ENCODE data around the gene LTBR. TPM values are rescaled to one million over a fixed set of nuclear protein-coding genes. Genes with fewer than 3 reads are reported as not detected.

Gene LTBR
- total RNA-seq, 2 experiments from 2014 or later, result 0.38 to 0.67 TPM

DNA sequence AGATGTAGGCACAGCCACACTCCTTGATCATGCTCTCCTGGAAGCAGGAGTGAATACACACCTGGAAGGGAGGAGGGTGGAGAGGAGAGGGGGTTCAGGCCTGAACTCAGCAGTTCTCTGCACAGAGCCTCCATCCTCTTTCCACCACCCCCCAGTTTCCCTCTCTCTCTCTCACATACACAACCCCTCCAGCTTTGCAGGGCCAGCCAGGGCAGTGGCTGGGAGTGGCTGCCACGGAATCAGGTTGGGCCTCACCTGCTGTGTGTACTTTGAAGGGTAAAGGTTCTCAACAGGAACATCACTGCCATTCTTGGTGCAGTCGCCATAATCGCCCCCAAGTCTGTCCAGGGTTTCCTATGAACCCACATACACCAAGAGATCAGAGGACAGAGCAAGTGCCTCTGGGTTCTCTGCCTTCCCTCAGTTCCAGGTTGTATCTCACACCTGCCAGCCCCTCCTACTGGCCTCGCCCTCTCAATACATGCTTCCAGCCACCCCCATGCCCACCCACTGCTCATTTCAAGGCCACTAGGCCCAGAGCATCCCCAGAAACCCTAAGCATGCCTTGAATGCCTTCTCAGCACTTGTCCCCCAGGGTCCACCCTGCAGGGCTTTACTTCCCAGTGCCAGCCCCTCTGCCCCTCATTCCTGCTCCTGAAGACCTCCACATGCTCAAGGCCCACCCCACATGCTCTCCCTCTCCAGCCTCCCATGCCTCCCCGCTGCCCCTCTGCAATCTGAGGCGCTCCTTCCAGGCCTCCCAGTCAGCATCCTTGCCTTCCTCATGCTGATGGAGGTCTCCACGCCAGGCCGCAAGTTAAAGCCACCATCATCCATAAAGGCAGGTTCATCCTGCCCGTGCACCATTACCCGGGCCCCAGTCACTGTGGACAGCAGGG, 29.2 kb upstream of the LTBR start:
- Mint-ChIP-seq H3K27me3 (no peaks in the 10 kb centered on the region), H3K4me1 (ENCODE audit: low read depth) (no peaks in the 10 kb centered on the region), H3K36me3 (ENCODE audit: low read depth) (no peaks in the 10 kb centered on the region), H3K4me3 (no peak overlapping the region), H3K27ac (no peak overlapping the region), H3K9me3 (no peaks in the 10 kb centered on the region)
- Histone ChIP-seq H3K36me3 (ENCODE audit: insufficient read depth, low read length) (no peaks in the 10 kb centered on the region), H3K4me1 (ENCODE audit: insufficient read depth, low read length) (peaks cover 10% of the 10 kb centered on the region), H3K9me3 (ENCODE audit: control insufficient read depth in 1 of 2, insufficient read depth in 1 of 2, low read length in 2 of 2) (no peaks in the 10 kb centered on the region), H3K27me3 (ENCODE audit: control insufficient read depth in 1 of 2, insufficient read depth in 2 of 2, low read length in 2 of 2) (no peaks in the 10 kb centered on the region), H3K27ac (ENCODE audit: low read depth in 1 of 2, low read length in 2 of 2) (no peak overlapping the region), H3K4me3 (ENCODE audit: low read length) (no peak overlapping the region)
- ChIA-PET CTCF (no interaction called here), POLR2A (interaction anchor here (1.1 kb wide), 1 partner anchor 13 kb away, joined by 3 read pairs; no protein-coding TSS in a partner anchor)
- no peak for TF ChIP-seq CTCF (IDR thresholded peaks at IDR 0.05)
- intact Hi-C loops (cut with DNase I, micrococcal nuclease), result no loop called here
- DNase-seq (no peak), ATAC-seq (ENCODE audit: poor library complexity) (no peak)

DNA sequence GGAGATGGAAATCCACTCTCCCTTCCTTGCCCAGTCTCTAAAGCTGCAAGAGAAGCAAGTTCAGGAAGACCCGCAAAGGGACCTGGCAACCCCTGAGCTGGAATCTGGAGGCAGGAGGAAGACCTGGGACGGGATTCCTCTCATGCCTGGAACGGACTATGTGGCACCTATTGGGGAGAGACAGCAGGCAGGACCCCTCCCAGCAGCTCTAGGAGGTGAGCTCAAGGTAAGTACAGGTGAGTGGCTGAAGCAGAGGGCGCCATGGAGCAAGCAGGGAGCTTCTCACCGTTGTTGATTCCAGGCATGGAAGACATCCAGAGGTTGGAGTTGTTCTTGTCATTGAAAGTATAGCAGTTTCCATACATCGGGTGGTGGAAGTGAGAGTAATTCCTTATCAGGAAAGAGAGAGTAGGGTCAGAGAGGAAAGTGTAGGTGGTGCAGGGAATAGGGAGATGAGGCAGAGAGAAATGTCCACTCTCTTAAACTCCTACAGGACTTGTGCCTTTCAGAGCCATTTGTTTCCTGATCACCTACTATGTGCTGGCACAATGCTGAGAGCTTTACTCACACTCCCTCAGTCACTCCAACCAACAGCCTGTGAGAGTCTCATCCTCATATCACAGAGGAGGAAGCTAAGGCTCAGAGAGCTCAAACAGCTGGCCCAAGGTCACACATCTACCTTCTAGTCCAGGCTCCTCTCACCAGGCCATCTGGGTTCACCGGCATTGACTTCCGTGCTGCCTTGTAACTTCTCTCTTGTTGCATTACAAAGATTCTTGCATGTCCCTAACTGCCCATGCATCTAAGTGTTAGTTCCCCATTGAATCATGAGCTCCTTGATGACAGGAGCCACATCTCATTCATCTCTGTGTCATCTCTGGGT, 28.2 kb upstream of the LTBR start:
- H3K4me3 Mint-ChIP-seq, result no peak overlapping the region

More for the DNA sequence above, 28.2 kb upstream of the LTBR start:
- intact Hi-C loops (cut with DNase I, micrococcal nuclease), result no loop called here
- Mint-ChIP-seq H3K27me3 (no peaks in the 10 kb centered on the region), H3K27ac (no peak overlapping the region), H3K36me3 (ENCODE audit: low read depth) (no peaks in the 10 kb centered on the region), H3K4me1 (ENCODE audit: low read depth) (no peaks in the 10 kb centered on the region), H3K9me3 (no peaks in the 10 kb centered on the region)
- no peaks in the 10 kb centered on the region for H3K9me3 ChIP-seq (ENCODE audit: control insufficient read depth in 1 of 2, insufficient read depth in 1 of 2, low read length in 2 of 2)
- DNase-seq, result peak in 2 of 14 experiments; percentile 48 to 63
- CTCF ChIA-PET, result interaction anchor here (1.1 to 1.6 kb wide), 2 partner anchors 20 to 30 kb away, joined by 3 to 5 read pairs; no protein-coding TSS in a partner anchor
- no peak for TF ChIP-seq CTCF (IDR thresholded peaks at IDR 0.05)
- no peaks in the 10 kb centered on the region for H3K36me3 ChIP-seq (ENCODE audit: insufficient read depth, low read length)
- no peak overlapping the region for H3K4me3 ChIP-seq (ENCODE audit: low read length)
- POLR2A ChIA-PET, result interaction anchor here (0.6 to 1.1 kb wide), 3 partner anchors 12 to 19 kb away, joined by 3 read pairs; no protein-coding TSS in a partner anchor
- no peak for ATAC-seq (ENCODE audit: poor library complexity)
- H3K27ac ChIP-seq (ENCODE audit: low read depth in 1 of 2, low read length in 2 of 2), result no peak overlapping the region
- peaks cover 14% of the 10 kb centered on the region for H3K4me1 ChIP-seq (ENCODE audit: insufficient read depth, low read length)
- H3K27me3 ChIP-seq (ENCODE audit: control insufficient read depth in 1 of 2, insufficient read depth in 2 of 2, low read length in 2 of 2), result no peaks in the 10 kb centered on the region

Measured in CD4-positive, alpha-beta T cell (primary cell).